Renal cortex interstitium (tissue), 15 donors: ENCODE data around the gene TSHZ1. TPM values are rescaled to one million over a fixed set of nuclear protein-coding genes. Genes with fewer than 3 reads are reported as not detected.

Experiments used
- DNase-seq, 11 donors: peaks; one replicate each; pipeline ENCODE4 v3.0.0-alpha.2; 2013; ENCODE audit warnings: low read depth in 9 of 11, low spot score in 4 of 11; ENCODE audit errors: extremely low read depth in 1 of 11
- long read RNA-seq, 16 experiments: transcript quantifications; one replicate each; lab custom pipeline, GENCODE V29; 2026
- polyA plus RNA-seq, 3 donors: library from polyadenylated mRNA; unstranded; fragments of 120-200 nt; gene quantifications; one replicate each; pipeline ENCODE4 v1.2.1, GENCODE V29; 2013; ENCODE audit not compliant: insufficient read length in 3 of 3

The TSHZ1 gene, protein sequence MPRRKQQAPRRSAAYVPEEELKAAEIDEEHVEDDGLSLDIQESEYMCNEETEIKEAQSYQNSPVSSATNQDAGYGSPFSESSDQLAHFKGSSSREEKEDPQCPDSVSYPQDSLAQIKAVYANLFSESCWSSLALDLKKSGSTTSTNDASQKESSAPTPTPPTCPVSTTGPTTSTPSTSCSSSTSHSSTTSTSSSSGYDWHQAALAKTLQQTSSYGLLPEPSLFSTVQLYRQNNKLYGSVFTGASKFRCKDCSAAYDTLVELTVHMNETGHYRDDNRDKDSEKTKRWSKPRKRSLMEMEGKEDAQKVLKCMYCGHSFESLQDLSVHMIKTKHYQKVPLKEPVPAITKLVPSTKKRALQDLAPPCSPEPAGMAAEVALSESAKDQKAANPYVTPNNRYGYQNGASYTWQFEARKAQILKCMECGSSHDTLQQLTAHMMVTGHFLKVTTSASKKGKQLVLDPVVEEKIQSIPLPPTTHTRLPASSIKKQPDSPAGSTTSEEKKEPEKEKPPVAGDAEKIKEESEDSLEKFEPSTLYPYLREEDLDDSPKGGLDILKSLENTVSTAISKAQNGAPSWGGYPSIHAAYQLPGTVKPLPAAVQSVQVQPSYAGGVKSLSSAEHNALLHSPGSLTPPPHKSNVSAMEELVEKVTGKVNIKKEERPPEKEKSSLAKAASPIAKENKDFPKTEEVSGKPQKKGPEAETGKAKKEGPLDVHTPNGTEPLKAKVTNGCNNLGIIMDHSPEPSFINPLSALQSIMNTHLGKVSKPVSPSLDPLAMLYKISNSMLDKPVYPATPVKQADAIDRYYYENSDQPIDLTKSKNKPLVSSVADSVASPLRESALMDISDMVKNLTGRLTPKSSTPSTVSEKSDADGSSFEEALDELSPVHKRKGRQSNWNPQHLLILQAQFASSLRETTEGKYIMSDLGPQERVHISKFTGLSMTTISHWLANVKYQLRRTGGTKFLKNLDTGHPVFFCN (N-terminal part only)
- 10 to 100 TPM; 32.7 to 37.2 (median 36.5) TPM for polyA plus RNA-seq
- long read RNA-seq, donor 1, full-length matches to known transcripts: 46 of 46 reads
- long read RNA-seq, donor 1, partial matches to known transcripts: 0 of 46 reads
- long read RNA-seq, donor 1, other reads (novel, unspliced or antisense): 0 of 46 reads
- long read RNA-seq, donor 2, full-length matches to known transcripts: 62 of 62 reads
- long read RNA-seq, donor 2, partial matches to known transcripts: 0 of 62 reads
- long read RNA-seq, donor 2, other reads (novel, unspliced or antisense): 0 of 62 reads
- long read RNA-seq, donor 3, full-length matches to known transcripts: 66 of 66 reads
- long read RNA-seq, donor 3, partial matches to known transcripts: 0 of 66 reads
- long read RNA-seq, donor 3, other reads (novel, unspliced or antisense): 0 of 66 reads
- long read RNA-seq, donor 4, full-length matches to known transcripts: 31 of 31 reads
- long read RNA-seq, donor 4, partial matches to known transcripts: 0 of 31 reads
- long read RNA-seq, donor 4, other reads (novel, unspliced or antisense): 0 of 31 reads
- long read RNA-seq, donor 5: 0 reads
- long read RNA-seq, donor 6, full-length matches to known transcripts: 70 of 70 reads
- long read RNA-seq, donor 6, partial matches to known transcripts: 0 of 70 reads
- long read RNA-seq, donor 6, other reads (novel, unspliced or antisense): 0 of 70 reads
- long read RNA-seq, donor 7, full-length matches to known transcripts: 47 of 53 reads
- long read RNA-seq, donor 7, partial matches to known transcripts: 6 of 53 reads
- long read RNA-seq, donor 7, other reads (novel, unspliced or antisense): 0 of 53 reads
- long read RNA-seq, donor 8: 0 reads
- long read RNA-seq, donor 9, full-length matches to known transcripts: 28 of 28 reads
- long read RNA-seq, donor 9, partial matches to known transcripts: 0 of 28 reads
- long read RNA-seq, donor 9, other reads (novel, unspliced or antisense): 0 of 28 reads
- long read RNA-seq, donor 10, full-length matches to known transcripts: 43 of 43 reads
- long read RNA-seq, donor 10, partial matches to known transcripts: 0 of 43 reads
- long read RNA-seq, donor 10, other reads (novel, unspliced or antisense): 0 of 43 reads
- long read RNA-seq, donor 11, full-length matches to known transcripts: 33 of 33 reads
- long read RNA-seq, donor 11, partial matches to known transcripts: 0 of 33 reads
- long read RNA-seq, donor 11, other reads (novel, unspliced or antisense): 0 of 33 reads
- long read RNA-seq, donor 12, full-length matches to known transcripts: 31 of 31 reads
- long read RNA-seq, donor 12, partial matches to known transcripts: 0 of 31 reads
- long read RNA-seq, donor 12, other reads (novel, unspliced or antisense): 0 of 31 reads
- long read RNA-seq, donor 13: 0 reads
- long read RNA-seq, donor 14, full-length matches to known transcripts: 24 of 24 reads
- long read RNA-seq, donor 14, partial matches to known transcripts: 0 of 24 reads
- long read RNA-seq, donor 14, other reads (novel, unspliced or antisense): 0 of 24 reads
- long read RNA-seq, donor 15, full-length matches to known transcripts: 16 of 16 reads
- long read RNA-seq, donor 15, partial matches to known transcripts: 0 of 16 reads
- long read RNA-seq, donor 15, other reads (novel, unspliced or antisense): 0 of 16 reads
- long read RNA-seq, donor 16, full-length matches to known transcripts: 99 of 99 reads
- long read RNA-seq, donor 16, partial matches to known transcripts: 0 of 99 reads
- long read RNA-seq, donor 16, other reads (novel, unspliced or antisense): 0 of 99 reads

DNA sequence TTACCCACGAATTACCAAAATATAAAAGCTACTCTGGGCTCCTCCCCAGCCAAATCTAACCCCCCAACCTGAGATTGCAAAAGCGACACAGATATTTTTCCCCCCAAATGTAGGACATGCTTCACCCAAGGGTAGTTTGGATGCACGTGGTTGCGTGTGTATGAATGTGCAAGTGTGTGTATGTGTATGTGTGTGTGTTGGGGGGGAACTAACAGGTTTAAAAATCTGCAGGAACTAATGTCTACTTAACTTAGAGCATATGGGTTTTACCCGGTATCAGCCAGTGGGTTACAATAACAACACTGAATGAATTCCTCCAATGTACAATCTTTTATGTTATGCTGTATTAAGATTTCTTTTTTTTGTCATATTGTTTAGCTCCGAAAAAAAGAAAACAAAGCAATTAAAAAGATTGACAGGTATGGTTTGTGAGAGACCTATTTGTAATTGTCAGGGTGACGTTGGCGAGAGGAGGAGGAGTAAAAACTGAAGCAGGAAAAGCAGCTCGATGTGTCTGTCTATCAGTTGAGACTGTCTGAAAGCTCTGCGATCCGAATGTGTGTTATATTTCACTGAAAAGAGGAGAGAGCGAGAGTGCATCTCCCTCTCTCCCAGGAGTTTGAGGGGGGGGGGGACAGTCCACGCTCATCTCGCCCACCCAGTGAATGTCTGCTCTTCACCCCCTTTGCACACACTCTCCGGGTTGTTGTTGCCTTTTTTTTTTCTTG lies at the start of gene TSHZ1:
TSS of gene TSHZ1 (plus strand) at position 524 of the 728 bp plus-strand sequence. CDS start 1,080 bp downstream, outside the sequence.
- DNase-seq: peak in 9 of 11 donors; percentile 76 to 90 (median 84)

DNA sequence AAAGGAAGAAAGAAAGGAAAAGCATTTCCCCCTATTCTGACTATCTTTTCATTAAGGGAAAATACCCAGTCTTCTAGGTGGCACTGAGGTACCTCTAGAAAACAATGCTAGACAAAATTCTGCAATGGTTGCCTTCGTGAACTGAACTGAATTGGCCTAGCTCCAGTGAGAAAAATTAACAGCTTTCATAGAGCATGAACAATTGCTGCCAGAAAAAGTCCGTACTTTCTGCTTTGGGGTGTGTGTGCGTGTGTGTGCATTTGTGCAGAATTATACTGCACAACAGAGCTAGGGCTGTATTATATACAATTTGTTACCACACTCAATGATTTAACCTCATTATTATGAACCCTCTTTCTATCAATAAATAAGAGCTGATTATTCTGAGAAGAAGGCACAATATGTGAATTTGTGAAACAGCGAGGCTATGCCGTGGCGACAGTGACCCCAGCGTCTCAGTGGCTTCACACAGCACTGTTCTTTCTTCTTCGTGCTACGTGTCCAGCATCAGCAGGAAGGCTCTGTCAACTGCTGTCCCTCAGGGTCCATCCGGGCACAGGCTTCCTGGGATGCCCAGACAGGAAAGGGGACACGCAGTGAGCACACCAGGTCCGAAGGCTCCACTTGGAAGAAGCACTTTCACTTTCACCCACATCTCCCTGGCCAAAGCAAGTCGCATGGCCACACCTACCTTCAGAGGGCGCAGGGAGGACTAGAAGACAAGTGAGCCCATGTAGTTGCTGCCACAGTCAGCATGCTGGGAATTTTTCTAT lies 49.2 kb upstream of the TSHZ1 start:
- no peak for DNase-seq

DNA sequence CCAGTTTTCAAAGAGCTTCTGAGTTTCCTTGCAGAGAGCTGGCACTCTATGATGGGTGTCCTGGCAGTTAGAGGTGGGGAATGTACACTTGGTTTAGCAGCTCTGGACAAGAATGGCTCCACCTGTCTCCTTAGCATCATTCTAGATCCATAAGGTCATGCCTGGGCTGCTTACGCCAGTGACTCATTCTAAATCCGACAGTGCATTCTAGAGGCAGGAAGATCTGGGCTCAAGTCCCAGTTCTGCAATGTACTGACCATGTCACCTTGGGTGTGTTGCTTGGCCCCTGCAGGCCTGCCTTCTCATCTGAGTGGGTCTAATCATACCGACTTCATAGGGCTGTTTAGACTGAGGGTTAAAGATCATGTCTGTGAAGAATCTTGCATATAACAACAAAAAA lies 48.1 kb upstream of the TSHZ1 start:
- no peak for DNase-seq

DNA sequence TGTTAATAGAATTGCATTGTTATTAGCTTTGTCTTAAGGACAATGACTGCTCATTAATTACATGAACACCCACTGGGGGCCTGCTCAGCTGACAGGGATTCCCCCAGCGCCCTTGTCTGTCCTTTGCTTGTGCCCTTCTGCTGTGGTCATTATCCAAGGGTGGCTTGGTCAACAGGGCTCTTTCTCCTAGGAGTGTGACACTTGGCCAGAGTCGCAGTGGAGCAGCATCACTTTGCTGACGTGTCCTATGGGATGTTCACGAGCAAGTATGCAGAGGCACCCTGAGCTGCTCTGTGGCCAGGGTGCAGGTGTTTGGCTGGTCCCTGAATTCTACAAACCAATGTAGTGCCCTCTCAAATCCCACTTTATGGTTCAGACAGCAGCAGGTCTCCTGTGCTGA lies 47.6 kb upstream of the TSHZ1 start:
- DNase-seq: no peak

DNA sequence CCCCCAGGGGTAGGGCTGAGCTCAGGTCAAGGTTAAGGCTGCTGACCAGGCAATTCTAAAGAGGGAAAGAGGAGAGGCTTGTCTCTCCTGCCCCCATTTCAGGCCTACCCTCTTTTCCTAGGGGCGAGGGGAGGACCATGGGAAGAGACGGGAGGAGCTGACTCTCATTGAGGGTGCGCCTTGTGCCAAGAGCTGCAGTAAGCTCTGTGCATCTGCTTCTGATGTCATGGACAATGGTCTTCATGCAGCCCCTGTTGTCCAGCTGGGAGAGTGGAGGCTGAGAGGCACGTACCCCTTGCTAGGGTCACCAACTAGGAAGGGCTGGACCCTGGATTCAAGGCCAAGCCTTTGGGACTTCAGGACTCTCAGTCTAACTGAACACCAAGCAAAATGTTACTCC lies 46.9 kb upstream of the TSHZ1 start:
- DNase-seq: no peak

DNA sequence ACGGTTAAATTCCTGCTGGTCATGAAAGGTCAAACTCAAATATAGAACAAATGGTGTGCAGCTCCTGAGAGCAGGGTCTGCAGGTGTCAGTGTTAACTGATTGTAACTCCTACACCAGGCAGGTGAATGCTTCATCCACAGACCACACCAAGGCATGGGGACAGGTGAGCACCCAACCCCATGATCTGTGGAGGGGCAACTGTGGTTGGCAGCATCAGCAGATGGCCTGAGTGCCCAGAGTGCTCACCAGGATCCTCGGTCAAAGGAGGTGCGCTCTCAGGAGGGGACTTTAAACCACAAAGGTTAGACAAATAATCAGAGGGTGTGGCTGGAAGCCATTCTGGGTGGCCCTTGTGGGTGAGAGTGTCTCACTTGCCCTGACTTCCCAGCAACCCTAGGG lies 46.1 kb upstream of the TSHZ1 start:
- no peak for DNase-seq

DNA sequence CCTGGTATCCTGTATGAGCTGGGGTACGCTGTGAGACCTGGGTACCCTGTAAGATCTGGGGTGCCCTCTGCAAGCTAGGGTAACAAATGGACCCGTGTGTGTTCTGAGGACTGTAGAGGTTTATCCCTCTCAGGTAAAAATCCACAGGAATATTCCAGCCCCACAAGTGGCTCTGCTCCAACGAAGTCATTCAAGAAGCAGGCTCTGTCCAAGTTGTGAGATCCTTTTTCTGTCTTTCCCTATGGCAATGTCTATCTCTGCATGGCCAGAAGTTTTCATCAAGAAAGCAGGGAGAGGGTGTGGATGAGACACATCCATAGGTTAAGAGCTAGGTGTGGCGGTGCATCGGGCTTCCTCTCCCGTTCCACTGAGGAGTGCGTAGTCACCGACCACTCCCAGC lies 44.7 kb upstream of the TSHZ1 start:
- DNase-seq: no peak

DNA sequence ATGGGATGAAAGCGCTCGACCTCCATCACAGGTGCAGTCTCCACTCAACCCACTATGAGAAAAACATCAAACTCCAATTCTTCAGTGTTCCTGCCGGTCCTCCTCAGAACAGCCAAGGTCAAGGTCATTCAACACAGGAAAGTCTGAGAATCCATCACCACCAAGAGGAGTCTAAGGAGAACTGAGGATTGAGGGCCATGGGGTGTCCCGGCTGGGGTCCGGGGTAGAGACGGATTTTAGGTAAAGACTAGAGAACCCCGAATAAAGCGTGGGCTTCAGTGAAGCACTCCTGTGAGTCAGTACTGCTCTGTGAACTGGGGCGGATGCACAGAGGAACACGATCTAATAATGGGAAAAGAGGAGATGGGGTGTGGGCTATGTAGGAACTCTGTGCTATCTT lies 43.5 kb upstream of the TSHZ1 start:
- no peak for DNase-seq

DNA sequence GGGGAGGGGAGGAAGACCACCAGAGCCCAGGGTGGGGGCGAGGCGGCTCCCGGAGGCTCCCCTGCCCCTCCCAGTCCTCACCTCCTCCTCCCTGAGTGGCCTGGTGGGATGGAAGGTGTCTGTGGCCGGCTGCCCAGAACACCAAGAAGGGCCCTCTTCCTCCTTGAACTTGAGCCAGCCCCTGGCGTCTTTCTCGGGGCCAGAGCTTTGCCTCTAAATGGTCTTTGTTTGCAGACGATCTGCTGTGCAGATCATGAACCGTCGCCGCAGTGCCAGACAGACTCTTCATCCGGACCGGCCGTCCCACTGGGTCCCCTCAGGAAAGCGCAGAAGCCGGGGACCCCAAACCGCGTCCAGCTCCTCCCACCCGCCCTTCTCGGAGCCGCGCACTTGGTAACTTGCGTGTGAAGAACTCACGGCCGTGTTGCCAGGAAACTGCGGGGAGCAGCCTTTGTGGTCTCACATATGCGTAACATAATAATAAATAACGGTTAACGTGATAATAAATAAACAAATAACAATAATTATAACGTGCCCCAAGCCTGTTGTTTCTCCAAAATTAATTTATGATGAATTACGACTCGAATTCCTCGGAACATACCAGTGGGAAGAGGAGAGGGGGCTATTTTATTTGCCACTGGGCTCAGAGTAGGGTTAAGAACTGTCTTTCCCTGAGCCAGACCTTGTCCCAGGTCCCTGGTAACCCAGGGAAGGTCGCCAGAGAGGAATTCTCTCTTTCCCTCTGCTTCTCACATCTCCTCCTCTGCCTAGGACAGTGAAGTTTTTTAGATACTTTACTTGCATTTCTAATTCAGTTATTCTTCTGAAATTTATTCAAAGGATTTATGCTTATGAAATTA lies 42.6 kb upstream of the TSHZ1 start:
- no peak for DNase-seq

DNA sequence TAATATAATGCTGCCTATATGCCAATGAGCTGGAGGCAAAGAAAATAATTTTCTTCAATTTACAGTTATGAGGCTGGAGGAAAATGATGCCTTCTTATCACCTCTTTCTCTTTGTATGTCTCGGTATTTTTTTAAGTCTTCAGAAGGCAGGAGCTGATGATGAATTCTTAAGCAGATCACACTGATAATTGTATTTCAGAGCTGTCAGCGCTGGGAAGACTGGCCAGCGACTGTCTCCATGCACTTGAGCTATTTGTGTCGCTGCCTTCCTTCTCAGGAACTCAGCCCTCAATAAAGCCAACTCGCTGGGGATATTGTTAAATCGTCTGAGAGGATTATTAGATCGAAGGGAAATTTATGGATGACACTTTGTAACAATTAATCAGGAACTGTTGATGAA lies 42.0 kb upstream of the TSHZ1 start:
- no peak for DNase-seq

DNA sequence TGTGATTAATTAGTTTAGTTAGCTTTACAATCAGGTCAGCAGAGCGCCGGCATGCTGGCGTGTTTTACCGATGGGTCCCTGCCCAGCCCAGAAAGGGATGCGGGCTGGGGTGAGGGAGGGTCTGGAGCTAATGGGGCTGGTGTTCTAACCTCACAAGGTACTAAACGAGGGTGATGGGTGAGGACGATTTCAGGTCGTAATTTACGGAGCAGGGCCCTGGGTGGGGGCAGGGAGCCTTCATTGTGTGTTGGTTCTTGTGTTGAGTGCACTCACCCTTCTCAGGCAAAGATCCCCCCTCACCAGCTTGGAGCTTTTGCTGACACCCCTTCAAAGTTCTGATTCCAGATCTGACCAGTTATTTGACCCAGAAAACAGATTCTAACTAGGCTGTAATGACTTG lies 41.2 kb upstream of the TSHZ1 start:
- no peak for DNase-seq

DNA sequence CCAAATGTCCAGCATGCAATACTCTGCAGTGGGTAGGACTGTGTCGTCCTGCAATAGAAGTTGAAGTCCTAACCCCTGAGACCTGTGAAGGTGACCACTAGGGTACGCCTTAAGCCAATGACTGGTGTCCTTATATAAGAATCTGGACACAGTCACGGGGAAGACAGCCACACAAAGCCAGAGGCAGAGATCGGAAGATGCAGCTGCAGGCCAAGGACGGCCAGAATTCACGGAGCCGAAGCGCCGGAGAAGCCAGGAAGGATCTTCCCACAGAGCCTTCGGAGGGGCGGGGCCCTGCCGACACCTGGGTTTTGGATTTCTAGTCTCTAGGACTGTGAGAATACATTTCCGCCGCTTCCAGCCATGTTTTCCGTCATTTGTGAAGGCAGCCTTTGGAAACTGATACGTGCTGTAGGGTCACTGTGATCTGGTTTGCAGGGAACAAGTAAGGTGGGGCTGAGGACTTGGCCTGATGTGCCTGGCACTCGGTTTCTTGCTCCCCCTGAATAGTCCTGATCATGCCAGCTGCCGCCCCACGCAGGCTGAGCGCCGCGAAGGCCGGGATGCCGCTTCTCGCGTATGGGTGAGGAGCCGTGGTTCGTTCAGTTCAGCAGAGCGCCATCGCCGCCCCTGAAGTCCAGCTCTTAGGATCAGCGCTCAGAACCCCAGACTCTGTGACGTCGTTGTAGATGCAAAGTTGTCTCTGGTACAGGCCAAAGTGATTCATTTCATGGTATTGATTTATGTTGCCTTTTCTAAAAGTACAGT lies 40.4 kb upstream of the TSHZ1 start:
- peak in 2 of 11 donors; percentile 13 to 18 for DNase-seq

DNA sequence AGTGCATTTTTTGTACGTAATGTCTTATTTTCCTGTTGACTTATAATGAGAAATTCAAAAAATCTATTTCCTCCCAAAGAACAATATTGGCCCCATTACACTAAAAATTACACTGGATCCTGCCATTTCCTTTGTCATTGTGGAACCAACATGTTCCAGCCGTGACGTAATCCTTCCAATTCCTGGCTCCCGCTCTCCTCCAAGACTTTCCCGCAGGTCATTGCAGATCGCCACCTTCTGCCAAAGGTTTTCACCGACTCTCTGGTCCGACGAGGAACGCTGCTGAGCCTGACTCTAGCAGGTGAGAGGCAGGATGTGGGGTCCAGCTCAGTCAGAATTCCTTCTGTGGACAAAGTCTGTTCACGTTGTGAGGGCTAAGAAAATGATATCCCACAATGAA lies 39.7 kb upstream of the TSHZ1 start:
- DNase-seq: no peak
